A549 treated with CpdA at 1 μM for 4 hours (cell line): ENCODE results near the gene OR9Q2. TPM values are rescaled to one million over a fixed set of nuclear protein-coding genes. Genes with fewer than 3 reads are reported as not detected.

Source experiments
- total RNA-seq: library from RNA; stranded (reverse); fragments of 200-300 nt; extraction: Qiagen RNA extraction; gene quantifications from 5 replicates; pipeline ENCODE4 v1.2.3, GENCODE V29; 2022; ENCODE audit warnings: low read depth

OR9Q2 gene, protein sequence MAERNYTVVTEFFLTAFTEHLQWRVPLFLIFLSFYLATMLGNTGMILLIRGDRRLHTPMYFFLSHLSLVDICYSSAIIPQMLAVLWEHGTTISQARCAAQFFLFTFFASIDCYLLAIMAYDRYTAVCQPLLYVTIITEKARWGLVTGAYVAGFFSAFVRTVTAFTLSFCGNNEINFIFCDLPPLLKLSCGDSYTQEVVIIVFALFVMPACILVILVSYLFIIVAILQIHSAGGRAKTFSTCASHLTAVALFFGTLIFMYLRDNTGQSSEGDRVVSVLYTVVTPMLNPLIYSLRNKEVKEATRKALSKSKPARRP
- not detected in 5 replicates for total RNA-seq

DNA sequence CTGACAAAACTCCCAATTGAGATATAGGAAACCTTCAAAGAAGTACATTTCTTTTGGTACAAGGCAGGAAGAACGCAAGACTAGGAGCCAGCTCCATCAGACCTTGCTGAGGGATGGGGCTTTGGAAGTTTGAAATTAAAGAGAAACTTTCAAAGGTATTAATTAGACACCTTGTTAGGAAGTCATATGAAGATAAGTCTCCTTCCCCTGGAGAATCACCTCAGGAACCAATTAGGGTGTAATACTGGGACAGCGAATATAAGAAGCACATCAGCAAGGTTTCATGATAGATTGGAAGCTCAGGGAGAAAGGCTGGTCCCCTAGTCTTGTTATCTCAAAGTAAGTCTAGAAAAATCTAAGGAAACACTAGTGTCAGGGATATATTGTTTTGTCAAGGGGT lies at the start of gene OR9Q2:
TSS of gene OR9Q2 (plus strand) at position 301 of the 400 bp plus-strand sequence. CDS start 1,421 bp downstream, outside the sequence.

GRCh38 chr11:58204042-58204441 lies 15.2 kb downstream of the OR9Q2 start, which contains the start of gene OR1S2:
Gene OR1S2, minus strand, starts transcription at chr11:58204142. Its CDS starts 0 bp downstream, at chr11:58204142.

GRCh38 chr11:58212420-58212819 lies 23.6 kb downstream of the OR9Q2 start, which contains the start of gene OR1S1:
Gene OR1S1, plus strand, starts transcription at chr11:58212720.

Other genes starting within 250 kb of the OR9Q2 start
- not detected in 5 replicates for gene OR9Q1, start 165.2 kb upstream of the OR9Q2 start, total RNA-seq
- not detected in 5 replicates for gene OR6Q1, start 158.1 kb upstream of the OR9Q2 start, total RNA-seq
- gene OR9I1, start 63.5 kb upstream of the OR9Q2 start, total RNA-seq, result not detected in 5 replicates
- not detected in 5 replicates for gene OR1S2, start 15.1 kb downstream of the OR9Q2 start, total RNA-seq
- not detected in 5 replicates for gene OR1S1, start 23.6 kb downstream of the OR9Q2 start, total RNA-seq
- not detected in 5 replicates for gene OR10Q1, start 39.8 kb downstream of the OR9Q2 start, total RNA-seq
- gene OR10W1, start 79.2 kb downstream of the OR9Q2 start, total RNA-seq, result not detected in 5 replicates
- not detected in 5 replicates for gene OR5B17, start 170.0 kb downstream of the OR9Q2 start, total RNA-seq
- not detected in 5 replicates for gene OR5B3, start 217.8 kb downstream of the OR9Q2 start, total RNA-seq
- gene OR5B2, start 239.1 kb downstream of the OR9Q2 start, total RNA-seq, result not detected in 5 replicates